Sigmoid colon (tissue), 4 donors: ENCODE data around the gene ADCK1.

Source experiments
- CTCF ChIP-seq, 4 experiments: fragments of 450-650 bp in 3 of 4; fragments of 200-600 bp in 1 of 4; IDR thresholded peaks; one replicate each; pipeline ENCODE4 v1.5.1; 2016 to 2019; ENCODE audit warnings: antibody characterized with exemption in 4 of 4, mild to moderate bottlenecking in 3 of 4, moderate library complexity in 2 of 4
- EP300 ChIP-seq, 4 donors: sonication (generic); formaldehyde crosslinking; IDR thresholded peaks; one replicate each; pipeline ENCODE4 v1.6.1; 2017; ENCODE audit warnings: antibody characterized with exemption in 4 of 4
- POLR2A ChIP-seq, 2 donors: fragments of 450-650 bp; IDR thresholded peaks; one replicate each; pipeline ENCODE4 v1.6.1; 2016; ENCODE audit warnings: antibody characterized with exemption in 2 of 2, mild to moderate bottlenecking in 2 of 2, moderate library complexity in 2 of 2

- TF ChIP-seq POLR2A (IDR thresholded peaks at IDR 0.05) (no peak), CTCF (IDR thresholded peaks at IDR 0.05) (no peak), EP300 (IDR thresholded peaks at IDR 0.05) (no peak)
These were observed 111.4 kb downstream of the ADCK1 start for GRCh38 chr14:77911356-77911755.
